GM19193 (cell line): ENCODE results near the gene EGLN2.

Experiments
- POLR2A ChIP-seq: IDR thresholded peaks from 4 replicates; pipeline ENCODE4 v1.6.1; 2011; ENCODE audit not compliant: insufficient read depth, insufficient read length; ENCODE audit errors: extremely low read depth

The EGLN2 gene

GRCh38 chr19:40798683-40799557, at the start of gene EGLN2:
Gene EGLN2 (plus strand): TSS chr19:40799191. CDS start chr19:40800573, 1,382 bp downstream.
- TF ChIP-seq POLR2A: peak; percentile 50

DNA sequence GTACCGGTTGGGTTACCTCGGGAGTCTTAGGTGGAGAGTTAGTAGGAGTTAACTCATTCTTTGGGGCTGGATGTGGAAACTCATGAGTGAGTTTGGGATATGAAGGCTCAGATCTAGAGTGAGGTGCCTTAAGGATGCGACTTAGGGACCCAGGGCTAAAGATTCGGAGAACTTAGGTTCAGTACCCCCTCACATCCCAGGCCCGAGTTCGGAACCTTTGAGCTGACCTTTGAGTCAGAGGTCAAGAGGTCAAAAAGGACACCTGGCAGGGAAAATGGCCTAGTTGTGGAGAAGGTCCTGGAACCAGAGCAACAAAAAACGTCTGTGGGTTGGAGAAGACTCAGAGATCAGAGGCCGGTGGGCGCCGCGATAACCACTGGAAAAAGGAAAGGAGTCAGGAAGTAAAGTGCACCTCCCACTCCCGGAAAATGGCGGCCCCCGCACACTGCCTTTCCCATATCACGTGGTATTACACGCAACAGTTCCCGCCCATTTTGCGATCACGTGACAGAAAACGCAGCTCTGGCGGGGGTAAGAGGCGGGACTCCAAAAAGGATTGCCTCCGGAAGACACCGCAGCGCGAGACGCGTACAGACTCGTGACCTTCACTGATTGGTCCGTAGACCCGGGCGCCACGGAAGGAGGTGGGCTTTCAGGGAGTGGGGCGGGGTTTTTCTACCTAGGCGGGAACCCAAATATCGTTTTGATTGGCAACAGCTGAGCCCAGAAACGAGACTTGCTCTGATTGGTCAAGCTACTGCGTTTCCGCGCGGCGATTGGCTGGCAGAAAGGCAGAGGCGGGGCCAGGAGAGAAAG, 48.7 kb upstream of the EGLN2 start, which contains the start of gene ACTMAP:
ACTMAP (minus strand) TSS at position 420 of the 816 bp plus-strand sequence. CDS start 674 bp downstream, outside the sequence.
- TF ChIP-seq POLR2A: peak; percentile 33

DNA sequence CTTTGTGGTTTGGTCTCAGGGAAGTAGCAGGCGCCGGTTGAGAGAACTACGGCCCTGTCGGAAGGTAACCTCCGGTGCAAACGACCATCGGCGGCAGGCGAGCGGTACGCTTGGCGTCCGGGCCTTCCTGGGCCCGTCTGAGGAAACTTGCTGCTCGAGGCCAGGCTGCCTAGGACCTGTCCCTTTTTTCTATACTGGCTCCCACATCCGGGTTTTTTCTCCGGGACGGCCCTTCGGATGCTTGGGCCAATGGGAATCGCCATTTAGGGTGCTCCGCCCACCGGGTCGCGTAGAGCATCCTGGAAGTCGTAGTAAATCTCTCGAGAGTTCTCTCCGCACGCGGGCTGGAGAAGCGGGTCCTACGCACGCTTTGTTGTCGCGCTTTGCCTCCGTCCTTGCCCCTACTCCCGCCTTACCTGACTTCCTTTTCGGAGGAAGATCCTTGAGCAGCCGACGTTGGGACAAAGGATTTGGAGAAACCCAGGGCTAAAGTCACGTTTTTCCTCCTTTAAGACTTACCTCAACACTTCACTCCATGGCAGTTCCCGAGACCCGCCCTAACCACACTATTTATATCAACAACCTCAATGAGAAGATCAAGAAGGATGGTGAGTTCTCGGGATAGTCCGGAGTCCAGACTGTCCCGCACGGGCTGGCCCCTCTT, 48.0 kb upstream of the EGLN2 start, which contains the start of gene SNRPA:
SNRPA (plus strand) TSS at position 330 of the 664 bp plus-strand sequence; CDS start at position 536, 206 bp downstream.
- TF ChIP-seq POLR2A: peak; percentile 79

GRCh38 chr19:40752257-40752781, 46.7 kb upstream of the EGLN2 start:
- TF ChIP-seq POLR2A: no peak

DNA sequence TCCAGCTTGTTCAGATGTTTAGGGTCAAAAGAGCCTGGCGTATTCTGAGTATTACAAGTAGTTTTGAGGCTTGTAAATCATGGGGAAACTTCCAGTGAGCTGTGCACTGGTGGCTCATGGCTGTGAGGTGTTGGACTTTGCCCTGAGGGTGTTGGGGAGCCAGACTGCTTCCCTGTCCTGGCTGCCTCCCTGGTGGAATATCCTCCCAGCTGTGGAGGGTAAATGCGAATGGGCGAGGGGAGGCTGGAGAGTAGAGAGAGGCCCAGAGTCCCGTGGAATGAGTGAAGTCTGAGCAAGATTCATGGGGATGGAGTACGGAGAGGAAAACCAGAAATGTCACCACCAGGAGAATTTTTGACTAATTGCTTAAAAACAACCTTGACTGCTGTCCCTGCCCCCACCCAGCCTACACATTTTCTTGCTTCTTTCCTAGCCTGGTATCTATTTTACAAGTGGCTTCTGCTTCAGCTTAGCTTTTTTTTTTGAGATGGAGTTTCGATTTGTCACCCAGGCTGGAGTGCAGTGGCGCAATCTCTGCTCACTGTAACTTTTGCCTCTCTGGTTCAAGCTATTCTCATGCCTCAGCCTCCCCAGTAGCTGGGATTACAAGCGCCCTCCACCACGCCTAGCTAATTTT, 44.3 kb upstream of the EGLN2 start:
- no peak for TF ChIP-seq POLR2A

DNA sequence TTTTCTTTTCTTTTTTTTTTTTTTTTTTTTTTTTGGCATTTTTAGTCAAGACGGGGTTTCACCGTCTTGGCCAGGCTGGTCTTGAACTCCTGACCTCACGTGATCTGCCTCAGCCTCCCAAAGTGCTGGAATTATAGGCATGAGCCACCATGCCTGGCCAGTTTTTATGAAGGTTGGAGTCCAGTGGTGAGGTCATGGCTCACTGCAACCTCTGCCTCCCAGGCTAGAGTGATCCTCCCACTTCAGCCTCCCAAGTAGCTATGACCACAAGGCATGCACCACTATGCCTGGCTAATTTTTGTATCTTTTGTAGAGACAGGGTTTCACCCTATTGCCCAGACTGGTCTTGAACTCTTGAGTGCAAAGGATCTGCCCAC, 43.8 kb upstream of the EGLN2 start:
- no peak for TF ChIP-seq POLR2A

- no peak for TF ChIP-seq POLR2A
Measured at GRCh38 chr19:40755791-40756190, 43.2 kb upstream of the EGLN2 start.

DNA sequence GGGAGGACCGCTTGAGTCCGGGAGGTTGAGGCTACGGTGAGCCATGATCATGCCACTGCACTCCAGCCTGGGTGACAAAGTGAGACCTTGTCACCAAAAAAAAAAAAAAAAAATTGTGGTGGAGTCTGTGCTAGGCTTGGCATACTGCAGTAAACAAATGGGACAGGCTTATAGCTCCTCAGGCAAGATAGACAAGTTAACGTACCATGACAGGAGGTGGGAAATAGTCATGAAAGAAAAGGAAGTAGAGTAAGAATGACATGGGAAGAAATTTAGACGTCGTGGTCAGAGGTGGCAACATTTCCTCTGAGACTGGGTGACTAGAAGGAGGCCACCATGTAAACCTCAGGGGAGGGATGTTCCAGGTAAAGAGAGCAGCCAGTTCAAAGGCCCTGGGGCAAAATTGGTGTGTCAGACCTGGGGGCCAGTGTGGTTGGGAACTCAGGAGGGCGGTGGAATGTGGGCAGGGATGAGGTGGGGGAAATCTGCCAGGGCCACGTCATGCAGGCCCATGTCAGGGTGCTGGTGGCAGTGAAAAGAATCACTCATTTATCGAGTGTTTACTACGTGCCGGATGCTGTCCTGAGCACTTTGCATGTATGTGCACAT, 42.4 kb upstream of the EGLN2 start:
- TF ChIP-seq POLR2A: no peak

DNA sequence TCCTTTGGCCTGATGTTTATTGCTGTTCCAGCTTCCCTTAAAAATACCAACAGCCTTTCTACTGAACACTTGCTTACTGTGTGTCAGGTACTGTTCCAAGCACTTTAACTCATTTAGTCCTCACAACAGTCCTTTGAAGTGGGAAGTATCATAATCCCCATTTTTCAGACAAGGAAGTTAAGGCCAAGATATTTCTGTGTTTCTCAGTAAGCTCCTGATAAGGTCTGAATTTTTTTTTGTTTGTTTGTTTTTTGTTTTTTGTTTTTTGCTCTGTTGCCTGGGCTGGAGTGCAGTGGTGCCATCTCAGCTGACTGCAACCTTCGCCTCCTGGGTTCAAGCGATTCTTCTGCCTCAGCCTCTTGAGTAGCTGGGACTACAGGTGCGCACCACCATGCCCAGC, 40.5 kb upstream of the EGLN2 start:
- TF ChIP-seq POLR2A: no peak

DNA sequence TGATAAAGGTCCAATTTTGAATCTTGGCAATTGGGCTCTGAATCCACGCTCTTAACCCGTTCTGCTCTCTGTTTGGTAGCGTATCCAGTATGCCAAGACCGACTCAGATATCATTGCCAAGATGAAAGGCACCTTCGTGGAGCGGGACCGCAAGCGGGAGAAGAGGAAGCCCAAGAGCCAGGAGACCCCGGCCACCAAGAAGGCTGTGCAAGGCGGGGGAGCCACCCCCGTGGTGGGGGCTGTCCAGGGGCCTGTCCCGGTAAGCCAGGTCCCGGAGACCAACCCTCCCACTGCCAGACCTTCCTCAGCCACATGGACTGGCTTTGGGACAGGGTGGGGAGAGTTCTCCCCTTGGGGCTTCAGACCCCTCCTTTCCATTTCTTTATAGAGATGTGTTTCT, 39.6 kb upstream of the EGLN2 start:
- TF ChIP-seq POLR2A: no peak

DNA sequence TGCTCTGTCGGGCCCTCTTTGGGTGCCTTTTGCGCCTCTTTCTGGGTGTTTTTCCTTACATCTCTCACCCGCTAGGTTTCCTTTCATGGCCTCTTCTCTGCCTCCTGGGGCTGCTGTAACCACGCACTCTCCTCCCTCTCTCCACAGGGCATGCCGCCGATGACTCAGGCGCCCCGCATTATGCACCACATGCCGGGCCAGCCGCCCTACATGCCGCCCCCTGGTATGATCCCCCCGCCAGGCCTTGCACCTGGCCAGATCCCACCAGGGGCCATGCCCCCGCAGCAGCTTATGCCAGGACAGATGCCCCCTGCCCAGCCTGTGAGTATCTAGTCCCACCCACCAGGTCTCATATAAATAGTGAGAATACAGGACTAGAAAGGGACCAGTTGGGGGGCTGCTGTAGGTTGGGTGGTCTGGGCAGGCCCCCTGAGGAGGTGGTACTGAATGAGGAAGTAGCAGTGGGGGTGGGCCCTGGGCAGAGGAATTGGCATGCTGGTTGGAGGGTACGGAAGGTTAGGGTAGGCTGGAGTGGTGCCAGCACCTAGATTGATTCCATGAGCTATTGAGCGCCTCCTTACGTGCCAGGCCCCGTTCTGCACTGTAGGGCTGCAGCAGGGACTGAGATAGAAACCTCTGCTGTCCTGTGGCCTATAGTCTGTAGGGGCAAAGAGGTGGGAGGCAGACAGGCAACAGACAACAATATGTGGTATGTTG, 36.1 kb upstream of the EGLN2 start:
- no peak for TF ChIP-seq POLR2A

GRCh38 chr19:40763526-40763925, 35.5 kb upstream of the EGLN2 start:
- TF ChIP-seq POLR2A: no peak

GRCh38 chr19:40763963-40764362, 35.0 kb upstream of the EGLN2 start:
- TF ChIP-seq POLR2A: no peak

- TF ChIP-seq POLR2A: no peak
Measured at GRCh38 chr19:40768869-40769268, 30.1 kb upstream of the EGLN2 start.
